Activated T-cell treated with anti-CD3 and anti-CD28 coated beads for 4 hours (primary cell): ENCODE measurements around the gene NOP10.
"Not testable (repeated sequence)": the region's sequence is repeated elsewhere in the genome, so short reads cannot be mapped to it uniquely, and the experiment has no call there.

Experiments
- DNase-seq: peaks from one replicate; pipeline ENCODE4 v3.0.0-alpha.2; 2020

The NOP10 gene

DNA sequence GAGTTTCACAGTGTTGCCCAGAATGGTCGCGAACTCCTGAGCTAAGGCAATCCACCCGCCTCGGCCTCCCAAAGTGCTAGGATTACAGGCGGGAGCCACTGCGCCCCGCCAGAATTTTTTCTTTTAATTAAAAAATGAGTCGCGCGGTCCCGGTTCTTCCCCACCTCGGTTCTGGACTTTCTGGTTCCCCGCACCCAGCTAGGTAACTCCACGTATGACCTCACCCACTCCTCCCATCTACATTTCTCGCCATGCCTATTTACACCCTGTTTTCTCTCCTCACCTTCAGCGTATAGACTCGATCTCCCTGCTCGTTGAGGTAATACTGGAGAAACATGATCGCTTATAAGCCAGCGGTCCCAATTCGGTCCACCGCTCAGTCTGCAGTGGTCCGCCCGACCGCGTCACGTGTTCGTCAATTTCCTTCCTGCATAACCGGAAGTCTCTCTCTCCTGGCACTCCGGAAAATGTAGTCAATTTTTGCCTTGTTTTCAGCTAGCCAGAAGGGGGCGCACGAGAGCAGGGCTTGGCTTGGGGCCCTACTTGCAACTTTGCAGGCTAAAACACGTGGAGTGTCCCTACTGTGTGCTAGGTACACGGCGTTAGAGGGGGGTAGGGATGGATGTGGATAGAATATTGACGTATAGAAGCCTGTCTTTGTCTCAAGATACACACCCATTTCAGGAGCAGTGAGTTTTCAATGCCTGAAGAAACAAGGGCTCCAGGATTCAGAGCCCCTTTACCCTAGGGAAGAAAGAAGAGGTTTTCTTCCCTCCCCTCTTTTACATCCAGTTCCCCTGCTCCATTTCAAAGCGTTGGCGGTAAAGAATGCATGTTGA, at the start of gene NOP10, which contains the start of gene NUTM1:
Gene NOP10, minus strand, starts transcription at position 400 of the 839 bp plus-strand sequence. Its CDS starts 63 bp downstream, at position 337.
Gene NUTM1, plus strand, starts transcription at position 579 of the 839 bp plus-strand sequence. CDS start 382 bp downstream, outside the sequence.
- DNase-seq, result peak; percentile 94

GRCh38 chr15:34389594-34390086, 46.7 kb upstream of the NOP10 start:
- DNase-seq, result not testable (repeated sequence)

DNA sequence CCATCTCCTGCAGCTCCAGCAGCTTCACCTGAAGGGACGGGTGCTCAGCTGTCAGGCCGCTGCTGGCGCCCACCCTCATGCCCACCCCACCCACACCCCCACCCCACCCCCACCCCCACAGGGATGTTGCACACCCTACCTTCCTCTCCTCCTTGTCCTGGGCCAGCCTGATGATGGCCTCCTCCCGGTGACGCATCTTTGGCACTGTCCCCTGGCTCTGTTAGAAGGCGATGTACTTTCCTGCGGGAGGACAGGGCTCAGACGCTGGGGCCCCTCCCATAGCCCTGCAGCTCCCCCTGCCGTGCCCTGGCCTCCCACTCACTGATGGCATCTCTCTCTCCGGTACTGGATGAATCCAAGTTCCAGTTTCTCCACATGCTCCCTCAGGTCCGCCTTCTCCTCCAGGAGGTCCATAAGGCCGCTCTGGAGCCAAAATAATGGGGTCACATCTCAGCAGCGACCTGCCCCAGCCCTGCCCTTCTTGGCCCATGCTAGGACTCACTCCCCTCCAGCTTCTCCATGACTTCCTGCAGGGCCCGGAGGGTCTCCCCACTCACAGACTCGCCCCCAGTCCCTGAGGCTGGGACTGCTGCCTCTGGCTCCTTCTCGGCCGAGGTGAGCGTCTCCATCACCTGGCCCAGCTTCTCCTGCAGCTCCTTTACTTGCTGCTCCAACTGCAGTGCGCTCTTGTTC, 39.0 kb upstream of the NOP10 start:
- not testable (repeated sequence) for DNase-seq

DNA sequence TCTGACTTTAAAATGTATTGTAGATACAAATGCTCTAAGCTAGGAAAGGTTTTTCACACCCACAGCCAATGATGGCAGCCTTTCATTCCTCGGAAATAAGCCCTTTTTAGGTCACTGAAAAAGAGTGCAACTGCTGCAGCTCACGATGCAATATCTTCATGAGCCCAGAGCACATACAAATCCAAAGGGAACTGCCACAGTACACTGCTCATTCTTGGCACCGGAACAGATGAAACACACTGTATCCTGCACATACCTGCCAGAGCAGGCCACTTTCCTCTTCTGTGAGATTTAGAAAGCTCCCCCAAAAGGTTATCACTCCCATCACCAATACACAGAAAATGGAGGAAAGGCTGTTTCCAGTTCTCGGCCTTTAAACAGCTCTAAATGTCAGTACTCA, 37.6 kb upstream of the NOP10 start:
- DNase-seq, result not testable (repeated sequence)

GRCh38 chr15:34376856-34377255, 33.9 kb upstream of the NOP10 start:
- DNase-seq, result no peak

GRCh38 chr15:34375541-34375940, 32.6 kb upstream of the NOP10 start:
- not testable (repeated sequence) for DNase-seq

DNA sequence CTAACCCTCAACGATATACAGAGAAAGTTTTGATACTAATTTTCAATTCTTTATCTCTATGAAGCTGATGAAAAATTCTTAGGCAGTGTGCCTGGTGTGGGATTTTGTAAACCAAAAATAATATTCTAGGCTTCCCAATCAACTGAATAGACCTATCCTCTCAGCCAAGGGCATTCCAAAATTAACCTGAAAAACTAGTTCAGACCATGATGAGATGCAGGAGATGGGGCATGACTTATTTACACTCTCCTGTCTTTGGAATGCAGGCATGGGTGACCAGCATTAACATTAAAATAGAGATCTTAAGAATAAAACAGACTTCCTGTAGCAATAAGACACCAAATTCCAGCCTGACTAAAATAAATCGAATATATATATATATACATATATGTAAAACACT, 31.9 kb upstream of the NOP10 start:
- no peak for DNase-seq

- no peak for DNase-seq
Measured at GRCh38 chr15:34373951-34374350, 31.0 kb upstream of the NOP10 start.

DNA sequence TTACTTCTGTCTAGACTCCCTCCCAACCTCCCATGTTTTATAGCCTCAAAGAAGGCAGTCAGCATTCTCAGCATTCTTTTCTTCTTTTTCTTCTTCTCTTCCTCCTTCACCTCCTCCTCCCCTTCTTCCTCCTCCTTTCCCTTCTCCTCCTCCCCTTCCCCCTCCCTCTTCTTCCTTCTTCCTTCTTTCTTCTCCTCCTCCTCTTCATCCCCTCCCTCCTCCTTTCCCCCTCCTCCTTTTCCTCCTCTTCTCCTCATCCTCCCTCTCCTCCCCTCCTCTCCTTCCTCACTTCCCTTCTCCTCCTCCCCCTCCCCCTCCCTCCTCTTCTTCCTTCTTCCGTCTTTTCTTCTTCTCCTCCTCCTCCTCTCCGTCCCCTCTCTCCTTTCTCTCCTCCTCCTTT, 27.7 kb upstream of the NOP10 start:
- DNase-seq, result no peak

DNA sequence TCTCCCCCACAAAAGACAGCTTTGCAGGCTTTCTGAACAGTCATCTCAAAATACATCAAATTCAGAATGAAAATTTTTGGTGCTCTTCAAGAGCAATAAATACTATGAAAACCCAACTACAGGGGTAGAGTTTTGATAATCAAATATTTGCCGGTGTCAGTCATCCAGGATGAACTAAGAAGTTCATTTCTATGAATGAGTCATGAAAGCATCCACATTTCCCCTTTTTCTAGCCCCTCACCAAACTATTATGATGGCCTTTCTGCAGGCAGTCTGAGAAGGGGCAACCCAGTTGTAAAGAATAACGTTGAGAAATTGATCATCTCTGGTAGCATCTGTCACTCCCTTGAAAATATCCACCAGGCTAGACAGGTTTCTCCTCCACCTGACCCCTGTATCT, 27.2 kb upstream of the NOP10 start:
- DNase-seq, result no peak

GRCh38 chr15:34367101-34368081, 24.5 kb upstream of the NOP10 start, which contains the start of gene LPCAT4:
TSS of gene LPCAT4 (minus strand) at chr15:34367196. CDS start at chr15:34367100, 96 bp downstream.
- DNase-seq, result peak; percentile 77

DNA sequence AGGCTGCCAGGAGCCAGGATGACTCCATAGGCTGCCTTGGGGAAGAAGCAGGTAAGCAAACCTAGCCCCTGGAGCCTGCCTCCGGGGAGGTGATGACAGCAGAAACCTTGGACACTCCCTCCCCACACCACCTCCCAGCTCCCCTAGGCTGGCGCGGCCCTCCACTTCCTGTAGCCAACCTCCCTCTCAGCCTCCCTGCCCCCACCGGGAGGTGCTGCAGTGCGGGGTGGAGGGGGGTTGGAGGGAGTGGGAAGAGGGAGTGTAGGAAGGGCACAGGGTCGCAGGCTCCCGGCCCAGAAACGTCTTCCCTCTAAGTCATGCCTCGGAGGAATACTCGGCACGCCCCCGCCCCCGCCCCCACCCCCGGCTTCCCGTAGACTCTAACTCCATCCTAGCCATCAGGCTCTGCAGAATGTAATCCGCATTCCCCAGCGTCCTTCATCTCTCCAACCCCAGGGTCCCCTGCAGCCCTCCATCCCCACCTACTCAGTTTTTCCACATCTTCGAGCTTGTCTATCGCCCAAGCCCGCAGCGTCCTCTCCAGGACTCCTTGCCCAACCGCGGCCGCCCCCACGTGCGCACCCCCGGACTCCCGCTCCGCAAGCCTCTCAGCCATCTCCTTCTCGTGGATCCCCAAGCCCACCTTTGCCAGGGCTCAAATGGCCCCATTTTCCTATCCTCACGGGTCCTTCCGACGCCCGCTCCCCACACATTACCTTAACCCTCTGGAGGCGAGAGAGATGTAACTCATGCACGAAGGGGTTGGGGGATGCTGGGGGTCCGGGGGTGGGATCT, 23.5 kb upstream of the NOP10 start:
- peak; percentile 17 for DNase-seq

DNA sequence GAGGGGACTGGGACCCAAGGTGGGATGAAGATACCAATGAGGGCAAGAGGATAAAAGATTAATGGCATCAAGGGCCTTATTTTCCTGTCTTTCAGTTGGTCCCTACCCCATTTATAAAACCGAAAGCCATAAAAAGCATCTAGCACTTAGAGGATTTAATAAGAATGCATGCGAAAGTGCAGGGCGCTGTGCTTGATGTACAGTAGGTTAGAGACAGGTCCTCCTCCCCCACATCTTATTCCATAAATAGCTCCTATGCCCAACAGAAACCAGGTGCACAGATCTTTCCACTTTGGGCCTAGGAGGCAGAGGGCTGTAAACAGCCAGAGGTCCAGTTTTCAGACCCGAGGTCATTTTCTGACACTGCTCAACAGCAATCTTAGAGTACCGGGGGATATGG, 22.9 kb upstream of the NOP10 start:
- no peak for DNase-seq

DNA sequence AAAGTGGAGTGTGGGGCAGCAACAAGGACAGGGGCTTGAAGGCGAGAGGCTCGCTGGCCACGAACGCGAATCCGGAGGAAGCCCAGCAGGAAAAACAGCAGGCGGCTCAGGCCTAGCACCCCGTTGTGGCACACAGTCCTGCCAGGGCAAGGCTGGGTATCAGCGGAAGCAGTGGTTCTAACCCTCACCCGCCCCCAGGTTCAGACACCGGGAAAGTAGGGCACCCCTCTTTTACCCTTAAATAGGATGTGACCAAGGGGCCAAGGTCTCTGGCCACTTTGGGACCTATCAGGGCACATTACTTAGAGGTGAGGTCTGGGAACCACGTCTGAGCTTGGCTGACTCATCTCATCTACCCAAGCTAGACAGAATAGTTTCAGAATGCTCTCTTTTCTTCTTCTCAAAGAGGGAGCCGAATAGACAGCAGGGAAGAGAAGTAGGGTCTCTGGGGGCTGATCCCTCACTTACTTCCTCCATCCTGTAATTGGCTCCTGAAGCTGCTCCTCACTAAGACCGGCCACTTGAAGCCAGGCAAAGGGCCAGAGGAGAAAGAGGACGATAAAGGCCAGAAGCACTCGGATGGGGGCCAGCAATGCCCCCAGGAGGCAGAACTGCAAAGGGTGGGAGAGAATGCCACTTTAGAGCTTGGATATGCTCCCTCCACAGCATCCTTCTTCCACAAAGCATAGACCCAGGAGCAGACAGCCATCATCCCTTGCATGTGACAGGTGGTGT, 22.3 kb upstream of the NOP10 start:
- no peak for DNase-seq

- DNase-seq, result no peak
Measured at GRCh38 chr15:34364041-34364440, 21.1 kb upstream of the NOP10 start.

DNA sequence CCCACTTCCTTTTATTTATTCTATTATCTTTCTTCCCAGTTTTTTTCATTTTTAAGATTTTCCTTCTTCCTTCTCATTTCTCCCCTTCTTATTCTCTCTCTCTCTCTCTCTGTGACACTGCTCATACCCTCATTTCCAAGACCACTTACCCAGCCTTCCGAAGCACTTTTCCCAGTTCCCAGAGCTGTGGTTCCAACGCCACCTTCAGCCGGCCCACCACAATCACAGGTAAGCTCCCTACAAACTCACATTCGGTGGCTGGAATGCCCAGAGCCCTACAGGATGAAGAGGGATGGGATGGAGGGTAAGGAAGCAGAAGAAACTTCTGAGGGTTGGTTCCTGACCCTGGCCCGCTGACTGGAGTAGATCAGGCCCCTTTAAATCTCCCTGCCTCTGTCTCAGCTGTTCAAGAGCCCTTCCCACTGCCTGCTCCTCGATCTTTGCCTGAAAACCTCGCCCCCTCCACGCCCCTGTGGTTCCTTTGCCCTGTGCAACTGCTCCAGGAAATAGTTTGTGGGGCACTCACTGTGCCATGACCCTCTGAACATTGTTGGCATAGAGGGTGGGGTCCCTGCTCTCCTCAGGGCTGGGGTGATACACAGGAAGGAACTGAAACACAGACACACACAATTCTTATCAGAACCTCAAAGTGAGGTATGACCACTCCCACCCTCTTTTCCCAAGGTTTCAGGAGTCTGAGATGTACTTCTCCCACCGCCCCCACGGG, 19.3 kb upstream of the NOP10 start:
- DNase-seq, result no peak

GRCh38 chr15:34361278-34361677, 18.3 kb upstream of the NOP10 start:
- no peak for DNase-seq

GRCh38 chr15:34360298-34360697, 17.4 kb upstream of the NOP10 start:
- no peak for DNase-seq

GRCh38 chr15:34359416-34359815, 16.5 kb upstream of the NOP10 start:
- DNase-seq, result no peak

DNA sequence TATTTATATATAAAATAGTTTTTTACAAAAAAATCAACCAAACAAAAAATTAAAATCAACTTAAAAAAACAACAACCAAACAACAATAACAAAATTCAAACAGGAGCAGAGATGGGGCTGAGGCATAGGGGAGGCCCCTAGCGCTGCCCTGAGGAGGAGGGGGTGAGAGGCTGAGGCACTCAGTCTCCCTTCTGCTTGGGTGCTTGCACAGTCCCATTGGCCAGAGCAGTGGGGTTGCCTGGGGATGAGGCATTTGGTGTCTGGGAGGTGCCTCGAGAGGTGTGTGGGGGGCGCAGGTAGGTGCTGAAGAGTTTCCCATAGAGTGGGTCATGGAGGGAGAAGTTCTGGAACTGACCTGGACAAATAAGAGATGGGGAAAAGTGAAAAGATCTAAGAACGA, 16.0 kb upstream of the NOP10 start:
- no peak for DNase-seq
